Vagina (tissue), 2 donors: ENCODE measurements around the gene LCOR. TPM values are rescaled to one million over a fixed set of nuclear protein-coding genes. Genes with fewer than 3 reads are reported as not detected.

Experiments
- DNase-seq, 2 donors: peaks; one replicate each; pipeline ENCODE4 v3.0.0-alpha.2; 2017; ENCODE audit errors: extremely low spot score in 2 of 2
- H3K27ac ChIP-seq: fragments of 200-600 bp; sonication (generic); one replicate; pipeline ENCODE4 v1.5.1; 2019
- H3K27me3 ChIP-seq: fragments of 200-600 bp; sonication (generic); one replicate; pipeline ENCODE4 v1.5.1; 2019
- H3K36me3 ChIP-seq, 2 donors: fragments of 200-600 bp; sonication (generic); one replicate each; pipeline ENCODE4 v1.5.1; 2017 to 2019
- H3K4me1 ChIP-seq: fragments of 200-600 bp; sonication (generic); one replicate; pipeline ENCODE4 v1.5.1; 2019
- H3K4me3 ChIP-seq, 2 donors: fragments of 200-600 bp; sonication (generic); 1 replicate in 1 of 2; 2 replicates in 1 of 2; pipeline ENCODE4 v1.5.1; 2016 to 2019
- H3K9me3 ChIP-seq: fragments of 200-600 bp; sonication (generic); one replicate; pipeline ENCODE4 v1.5.1; 2019
- POLR2A ChIP-seq, 2 donors: fragments of 450-650 bp; IDR thresholded peaks; one replicate each; pipeline ENCODE4 v1.6.1; 2017; ENCODE audit warnings: antibody characterized with exemption in 2 of 2, mild to moderate bottlenecking in 2 of 2, moderate library complexity in 2 of 2
- POLR2AphosphoS5 ChIP-seq, 2 donors: sonication (generic); formaldehyde crosslinking; IDR thresholded peaks; one replicate each; pipeline ENCODE4 v1.9.0; 2017; ENCODE audit warnings: antibody characterized with exemption in 2 of 2, mild to moderate bottlenecking in 2 of 2, low read depth in 1 of 2; ENCODE audit not compliant: insufficient read depth in 1 of 2
- intact Hi-C: fragments of 100-400 bp; cut with DNase I; formaldehyde crosslinking; loops from one replicate; pipeline ENCODE4 v1.15.1; 2023
- total RNA-seq: library from RNA; depleted of rRNA; stranded (reverse); fragments of >200 nt; gene quantifications from one replicate; pipeline ENCODE4 v1.2.3, GENCODE V29; 2016
- TF ChIP-seq, protein P1 (sequence below), 3 experiments: fragments of 450-650 bp in 2 of 3; fragments of 200-600 bp in 1 of 3; sonication (generic) in 1 of 3; IDR thresholded peaks; one replicate each; pipeline ENCODE4 v1.5.1; 2017 to 2019; ENCODE audit warnings: antibody characterized with exemption in 3 of 3, mild to moderate bottlenecking in 2 of 3, moderate library complexity in 2 of 3

The LCOR gene
- total RNA-seq, 1 donor from 2014 or later: 85.2 TPM

- TF ChIP-seq POLR2A (IDR thresholded peaks at IDR 0.05): no peak
- no peak for TF ChIP-seq POLR2AphosphoS5 (IDR thresholded peaks at IDR 0.05; ENCODE audit: insufficient read depth in 1 of 2, low read depth in 1 of 2)
- TF ChIP-seq, protein P1, sequence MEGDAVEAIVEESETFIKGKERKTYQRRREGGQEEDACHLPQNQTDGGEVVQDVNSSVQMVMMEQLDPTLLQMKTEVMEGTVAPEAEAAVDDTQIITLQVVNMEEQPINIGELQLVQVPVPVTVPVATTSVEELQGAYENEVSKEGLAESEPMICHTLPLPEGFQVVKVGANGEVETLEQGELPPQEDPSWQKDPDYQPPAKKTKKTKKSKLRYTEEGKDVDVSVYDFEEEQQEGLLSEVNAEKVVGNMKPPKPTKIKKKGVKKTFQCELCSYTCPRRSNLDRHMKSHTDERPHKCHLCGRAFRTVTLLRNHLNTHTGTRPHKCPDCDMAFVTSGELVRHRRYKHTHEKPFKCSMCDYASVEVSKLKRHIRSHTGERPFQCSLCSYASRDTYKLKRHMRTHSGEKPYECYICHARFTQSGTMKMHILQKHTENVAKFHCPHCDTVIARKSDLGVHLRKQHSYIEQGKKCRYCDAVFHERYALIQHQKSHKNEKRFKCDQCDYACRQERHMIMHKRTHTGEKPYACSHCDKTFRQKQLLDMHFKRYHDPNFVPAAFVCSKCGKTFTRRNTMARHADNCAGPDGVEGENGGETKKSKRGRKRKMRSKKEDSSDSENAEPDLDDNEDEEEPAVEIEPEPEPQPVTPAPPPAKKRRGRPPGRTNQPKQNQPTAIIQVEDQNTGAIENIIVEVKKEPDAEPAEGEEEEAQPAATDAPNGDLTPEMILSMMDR (IDR thresholded peaks at IDR 0.05): no peak
- no peak for DNase-seq
- Histone ChIP-seq H3K27me3 (no peaks in the 10 kb centered on the region), H3K4me3 (no peak overlapping the region), H3K4me1 (peaks cover 16% of the 10 kb centered on the region), H3K27ac (no peak overlapping the region), H3K9me3 (no peaks in the 10 kb centered on the region), H3K36me3 (no peaks in the 10 kb centered on the region)
- intact Hi-C loops: no loop called here
Observed at GRCh38 chr10:97019213-97019844, 187.2 kb downstream of the LCOR start.

GRCh38 chr10:97020452-97021400 is 188.6 kb downstream of the LCOR start:
- Histone ChIP-seq H3K27ac (no peak overlapping the region), H3K4me1 (peaks cover 22% of the 10 kb centered on the region), H3K27me3 (no peaks in the 10 kb centered on the region), H3K9me3 (no peaks in the 10 kb centered on the region), H3K4me3 (no peak overlapping the region), H3K36me3 (no peaks in the 10 kb centered on the region)
- intact Hi-C loops: no loop called here
- DNase-seq: no peak
- TF ChIP-seq, protein P1 (IDR thresholded peaks at IDR 0.05): no peak
- TF ChIP-seq POLR2A (IDR thresholded peaks at IDR 0.05): no peak
- TF ChIP-seq POLR2AphosphoS5 (IDR thresholded peaks at IDR 0.05; ENCODE audit: insufficient read depth in 1 of 2, low read depth in 1 of 2): no peak

GRCh38 chr10:97022616-97023015 is 190.5 kb downstream of the LCOR start:
- TF ChIP-seq POLR2AphosphoS5 (IDR thresholded peaks at IDR 0.05; ENCODE audit: insufficient read depth in 1 of 2, low read depth in 1 of 2) (no peak), POLR2A (IDR thresholded peaks at IDR 0.05) (no peak)
- TF ChIP-seq, protein P1 (IDR thresholded peaks at IDR 0.05): no peak
- no peak overlapping the region for H3K4me3 ChIP-seq
- intact Hi-C loops: no loop called here
- no peak for DNase-seq
- no peaks in the 10 kb centered on the region for H3K27me3 ChIP-seq
- H3K4me1 ChIP-seq: peaks cover 22% of the 10 kb centered on the region
- H3K27ac ChIP-seq: no peak overlapping the region
- H3K9me3 ChIP-seq: no peaks in the 10 kb centered on the region
- H3K36me3 ChIP-seq: no peaks in the 10 kb centered on the region

DNA sequence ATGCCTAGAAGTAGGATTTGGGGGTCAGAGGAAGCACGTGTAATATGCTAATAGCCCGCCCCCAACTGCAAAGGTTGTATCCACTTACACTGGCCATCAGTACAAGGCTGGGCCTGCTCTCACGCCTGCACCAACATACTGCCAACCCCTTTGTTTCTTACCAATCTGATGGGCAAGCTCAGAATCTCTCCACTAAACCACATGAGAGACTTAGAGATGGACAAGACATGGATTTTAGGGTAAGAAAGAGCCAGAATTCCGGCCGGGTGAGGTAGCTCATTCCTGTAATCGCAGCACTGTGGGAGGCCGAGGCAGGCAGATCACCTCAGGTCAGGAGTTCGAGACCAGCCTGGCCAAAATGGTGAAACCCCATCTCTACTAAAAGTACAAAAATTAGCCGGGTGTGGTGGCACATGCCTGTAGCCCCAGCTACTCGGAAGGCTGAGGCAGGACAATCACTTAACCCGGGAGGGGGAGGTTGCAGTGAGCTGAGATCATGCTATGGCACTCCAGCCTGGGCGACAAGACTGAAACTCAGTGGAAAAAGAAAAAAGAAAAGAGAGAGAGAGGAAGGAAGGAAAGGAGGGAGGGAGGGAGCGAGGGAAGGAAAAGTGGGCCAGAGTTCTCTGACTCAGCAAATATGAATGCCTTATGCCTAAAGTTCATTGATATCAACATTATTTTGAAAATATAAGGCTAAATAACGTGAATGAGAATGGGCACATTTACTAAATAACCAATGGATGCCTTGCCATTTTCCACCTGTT is 191.5 kb downstream of the LCOR start:
- H3K27me3 ChIP-seq: no peaks in the 10 kb centered on the region
- intact Hi-C loops: no loop called here
- DNase-seq: no peak
- no peak overlapping the region for H3K27ac ChIP-seq
- H3K4me1 ChIP-seq: peaks cover 22% of the 10 kb centered on the region
- no peaks in the 10 kb centered on the region for H3K36me3 ChIP-seq
- H3K4me3 ChIP-seq: no peak overlapping the region
- TF ChIP-seq POLR2A (IDR thresholded peaks at IDR 0.05): no peak
- TF ChIP-seq POLR2AphosphoS5 (IDR thresholded peaks at IDR 0.05; ENCODE audit: insufficient read depth in 1 of 2, low read depth in 1 of 2): no peak
- TF ChIP-seq, protein P1 (IDR thresholded peaks at IDR 0.05): no peak
- no peaks in the 10 kb centered on the region for H3K9me3 ChIP-seq
